ENCODE results near the gene MAP2K6. TPM values are rescaled to one million over a fixed set of nuclear protein-coding genes. Genes with fewer than 3 reads are reported as not detected.

The MAP2K6 gene
- polyA plus RNA-seq, 1 donor (not counting 4 experiments of a cell fraction or from before 2014, with no cell fraction given), result 0.39 TPM

DNA sequence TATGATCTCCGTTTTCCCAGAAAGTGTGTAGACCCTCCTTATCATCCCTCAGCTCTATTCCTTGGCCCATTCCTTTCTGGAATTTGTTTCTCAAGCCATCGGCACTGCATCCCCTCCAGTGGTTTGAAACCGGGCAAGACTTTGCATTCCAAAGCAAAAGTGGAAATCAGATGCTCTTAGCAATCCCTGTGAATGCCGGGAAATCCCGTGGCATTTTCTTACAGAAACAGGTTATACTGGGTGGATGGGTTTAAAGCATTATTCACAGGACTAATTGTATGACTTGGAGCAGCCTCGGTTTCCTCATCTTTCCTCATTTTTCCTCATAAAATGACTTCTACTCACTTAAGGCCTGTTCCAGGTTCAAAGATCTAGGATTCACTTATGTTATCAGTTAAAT lies 52.0 kb downstream of the MAP2K6 start:
- TF ChIP-seq, protein P1, sequence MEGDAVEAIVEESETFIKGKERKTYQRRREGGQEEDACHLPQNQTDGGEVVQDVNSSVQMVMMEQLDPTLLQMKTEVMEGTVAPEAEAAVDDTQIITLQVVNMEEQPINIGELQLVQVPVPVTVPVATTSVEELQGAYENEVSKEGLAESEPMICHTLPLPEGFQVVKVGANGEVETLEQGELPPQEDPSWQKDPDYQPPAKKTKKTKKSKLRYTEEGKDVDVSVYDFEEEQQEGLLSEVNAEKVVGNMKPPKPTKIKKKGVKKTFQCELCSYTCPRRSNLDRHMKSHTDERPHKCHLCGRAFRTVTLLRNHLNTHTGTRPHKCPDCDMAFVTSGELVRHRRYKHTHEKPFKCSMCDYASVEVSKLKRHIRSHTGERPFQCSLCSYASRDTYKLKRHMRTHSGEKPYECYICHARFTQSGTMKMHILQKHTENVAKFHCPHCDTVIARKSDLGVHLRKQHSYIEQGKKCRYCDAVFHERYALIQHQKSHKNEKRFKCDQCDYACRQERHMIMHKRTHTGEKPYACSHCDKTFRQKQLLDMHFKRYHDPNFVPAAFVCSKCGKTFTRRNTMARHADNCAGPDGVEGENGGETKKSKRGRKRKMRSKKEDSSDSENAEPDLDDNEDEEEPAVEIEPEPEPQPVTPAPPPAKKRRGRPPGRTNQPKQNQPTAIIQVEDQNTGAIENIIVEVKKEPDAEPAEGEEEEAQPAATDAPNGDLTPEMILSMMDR (optimal IDR thresholded peaks at IDR 0.05 in 1 of 3, IDR thresholded peaks at IDR 0.05 in 1 of 3, conservative IDR thresholded peaks at IDR 0.05 in 1 of 3; ENCODE audit: extremely low read depth in 1 of 3, insufficient read depth in 2 of 3, low read length in 3 of 3), result no peak
- TF ChIP-seq EZH2 (IDR thresholded peaks at IDR 0.05; ENCODE audit: low read length), result no peak
- H3K9me1 ChIP-seq (ENCODE audit: control insufficient read depth, extremely low read depth, insufficient read depth, low read length), result no peaks in the 10 kb centered on the region
- H3K27me3 ChIP-seq (ENCODE audit: control insufficient read depth, extremely low read depth, insufficient read depth, low read length), result no peaks in the 10 kb centered on the region
- no peaks in the 10 kb centered on the region for H3K4me1 ChIP-seq (ENCODE audit: control insufficient read depth, extremely low read depth, insufficient read depth, low read length)
- no peaks in the 10 kb centered on the region for H3K36me3 ChIP-seq (ENCODE audit: control insufficient read depth in 2 of 2, extremely low read depth in 1 of 2, insufficient read depth in 2 of 2, low read length in 2 of 2)
- H4K20me1 ChIP-seq (ENCODE audit: control insufficient read depth, extremely low read depth, insufficient read depth, low read length), result no peaks in the 10 kb centered on the region
- dilution Hi-C loops (cut with MboI; ENCODE audit: extremely low pct_ligation_motif_present, low sequenced_read_pairs), result no loop called here
- DNase-seq (ENCODE audit: low read depth, low spot score), result no peak
- H3K27ac ChIP-seq (ENCODE audit: control insufficient read depth, insufficient read depth, low read length), result no peak overlapping the region
- H3K9ac ChIP-seq (ENCODE audit: control insufficient read depth, extremely low read depth, insufficient read depth, low read length), result no peak overlapping the region
- FAIRE-seq, result no peak
- no peak overlapping the region for H2AFZ ChIP-seq (ENCODE audit: control insufficient read depth, low read length)
- no peak overlapping the region for H3K4me3 ChIP-seq (ENCODE audit: control insufficient read depth in 2 of 3, extremely low read depth in 1 of 3, insufficient read depth in 2 of 3, low read depth in 1 of 3, low read length in 3 of 3)
- H3K9me3 ChIP-seq (ENCODE audit: control insufficient read depth, low read depth, low read length), result no peaks in the 10 kb centered on the region
- H3K79me2 ChIP-seq (ENCODE audit: control insufficient read depth, insufficient read depth, low read length), result no peaks in the 10 kb centered on the region
- no peak overlapping the region for H3K4me2 ChIP-seq (ENCODE audit: control insufficient read depth, extremely low read depth, insufficient read depth, low read depth, low read length)

DNA sequence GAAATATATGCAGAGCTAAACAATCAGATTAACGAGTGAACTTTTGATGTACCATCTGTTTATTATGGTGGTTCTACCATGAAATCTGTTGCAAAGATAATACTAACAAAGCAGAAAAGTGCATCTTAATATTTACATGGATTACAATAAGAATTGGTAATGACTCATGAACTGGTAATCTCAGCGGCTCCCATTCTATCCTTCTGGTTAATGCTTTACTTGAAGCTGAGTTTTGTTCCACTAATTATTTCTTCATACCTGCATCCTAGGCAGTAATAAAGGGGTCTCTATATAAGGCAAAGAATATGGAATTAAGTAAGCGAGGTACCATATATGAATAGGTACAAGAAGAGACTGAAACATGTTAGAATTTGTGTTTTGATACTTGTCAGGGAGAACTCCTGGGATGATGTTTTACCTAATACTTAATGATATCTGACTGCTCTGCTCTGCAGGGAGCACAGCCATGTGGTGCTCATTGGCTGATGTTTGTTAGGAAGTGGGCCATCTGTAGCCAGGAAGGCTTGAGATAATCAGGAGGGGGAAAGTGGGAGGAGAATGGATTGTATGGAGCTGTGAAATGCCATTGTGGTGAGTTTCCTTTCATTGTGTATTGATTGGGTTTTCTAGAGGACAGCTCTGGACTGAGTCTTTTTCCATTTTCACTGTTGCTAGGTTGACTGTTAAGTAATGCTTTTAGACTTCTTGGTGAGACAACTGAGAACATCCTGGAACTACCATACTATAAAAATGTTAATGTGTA lies 52.6 kb downstream of the MAP2K6 start:
- no peak for TF ChIP-seq EZH2 (IDR thresholded peaks at IDR 0.05; ENCODE audit: low read length)
- TF ChIP-seq, protein P1 (optimal IDR thresholded peaks at IDR 0.05 in 1 of 3, IDR thresholded peaks at IDR 0.05 in 1 of 3, conservative IDR thresholded peaks at IDR 0.05 in 1 of 3; ENCODE audit: extremely low read depth in 1 of 3, insufficient read depth in 2 of 3, low read length in 3 of 3), result no peak
- no peak overlapping the region for H2AFZ ChIP-seq (ENCODE audit: control insufficient read depth, low read length)
- FAIRE-seq (peak; percentile 59), DNase-seq (ENCODE audit: low read depth, low spot score) (no peak)
- no peaks in the 10 kb centered on the region for H3K9me1 ChIP-seq (ENCODE audit: control insufficient read depth, extremely low read depth, insufficient read depth, low read length)
- no peaks in the 10 kb centered on the region for H4K20me1 ChIP-seq (ENCODE audit: control insufficient read depth, extremely low read depth, insufficient read depth, low read length)
- H3K27ac ChIP-seq (ENCODE audit: control insufficient read depth, insufficient read depth, low read length), result no peak overlapping the region
- dilution Hi-C loops (cut with MboI; ENCODE audit: extremely low pct_ligation_motif_present, low sequenced_read_pairs), result no loop called here
- H3K36me3 ChIP-seq (ENCODE audit: control insufficient read depth in 2 of 2, extremely low read depth in 1 of 2, insufficient read depth in 2 of 2, low read length in 2 of 2), result no peaks in the 10 kb centered on the region
- H3K4me1 ChIP-seq (ENCODE audit: control insufficient read depth, extremely low read depth, insufficient read depth, low read length), result no peaks in the 10 kb centered on the region
- no peak overlapping the region for H3K4me3 ChIP-seq (ENCODE audit: control insufficient read depth in 2 of 3, extremely low read depth in 1 of 3, insufficient read depth in 2 of 3, low read depth in 1 of 3, low read length in 3 of 3)
- no peaks in the 10 kb centered on the region for H3K9me3 ChIP-seq (ENCODE audit: control insufficient read depth, low read depth, low read length)
- H3K4me2 ChIP-seq (ENCODE audit: control insufficient read depth, extremely low read depth, insufficient read depth, low read depth, low read length), result no peak overlapping the region
- no peaks in the 10 kb centered on the region for H3K79me2 ChIP-seq (ENCODE audit: control insufficient read depth, insufficient read depth, low read length)
- no peaks in the 10 kb centered on the region for H3K27me3 ChIP-seq (ENCODE audit: control insufficient read depth, extremely low read depth, insufficient read depth, low read length)
- H3K9ac ChIP-seq (ENCODE audit: control insufficient read depth, extremely low read depth, insufficient read depth, low read length), result no peak overlapping the region

Measured in keratinocyte (primary cell).